ENCODE measurements around the gene TTLL5.
"Not testable (repeated sequence)": the region's sequence is repeated elsewhere in the genome, so short reads cannot be mapped to it uniquely, and the experiment has no call there.

The TTLL5 gene

DNA sequence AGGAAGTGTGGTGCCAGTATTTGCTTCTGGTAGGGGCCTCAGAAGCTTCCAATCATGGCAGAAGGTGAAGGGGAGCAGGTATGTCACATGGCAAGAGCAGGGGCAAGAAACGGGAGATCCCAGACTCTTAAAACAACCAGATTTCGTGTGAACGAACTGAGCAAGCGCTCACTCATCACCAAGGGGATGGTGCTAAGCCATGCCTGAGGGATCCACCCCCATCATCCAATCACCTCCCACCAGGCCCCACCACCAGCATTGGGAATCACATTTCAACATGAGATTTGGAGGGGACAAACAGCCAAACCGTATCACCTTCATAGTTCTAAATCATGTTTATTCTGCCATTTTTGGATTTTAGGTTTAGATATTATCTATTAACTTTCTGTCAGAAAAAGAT is 179.9 kb downstream of the TTLL5 start:
- DNase-seq, result no peak
- no peaks in the 10 kb centered on the region for H3K27me3 ChIP-seq (replicated peaks)
- TF ChIP-seq, protein P1, sequence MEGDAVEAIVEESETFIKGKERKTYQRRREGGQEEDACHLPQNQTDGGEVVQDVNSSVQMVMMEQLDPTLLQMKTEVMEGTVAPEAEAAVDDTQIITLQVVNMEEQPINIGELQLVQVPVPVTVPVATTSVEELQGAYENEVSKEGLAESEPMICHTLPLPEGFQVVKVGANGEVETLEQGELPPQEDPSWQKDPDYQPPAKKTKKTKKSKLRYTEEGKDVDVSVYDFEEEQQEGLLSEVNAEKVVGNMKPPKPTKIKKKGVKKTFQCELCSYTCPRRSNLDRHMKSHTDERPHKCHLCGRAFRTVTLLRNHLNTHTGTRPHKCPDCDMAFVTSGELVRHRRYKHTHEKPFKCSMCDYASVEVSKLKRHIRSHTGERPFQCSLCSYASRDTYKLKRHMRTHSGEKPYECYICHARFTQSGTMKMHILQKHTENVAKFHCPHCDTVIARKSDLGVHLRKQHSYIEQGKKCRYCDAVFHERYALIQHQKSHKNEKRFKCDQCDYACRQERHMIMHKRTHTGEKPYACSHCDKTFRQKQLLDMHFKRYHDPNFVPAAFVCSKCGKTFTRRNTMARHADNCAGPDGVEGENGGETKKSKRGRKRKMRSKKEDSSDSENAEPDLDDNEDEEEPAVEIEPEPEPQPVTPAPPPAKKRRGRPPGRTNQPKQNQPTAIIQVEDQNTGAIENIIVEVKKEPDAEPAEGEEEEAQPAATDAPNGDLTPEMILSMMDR (IDR thresholded peaks at IDR 0.05; ENCODE audit: low read depth, low read length, missing control alignments), result no peak
- H3K4me3 ChIP-seq (ENCODE audit: low read depth, low read length), result no peak overlapping the region
- H3K36me3 ChIP-seq (replicated peaks), result no peaks in the 10 kb centered on the region
- in situ Hi-C loops (cut with HindIII; ENCODE audit: low pct_ligation_motif_present, low sequenced_read_pairs), result no loop called here
- no peak overlapping the region for H3K27ac ChIP-seq

DNA sequence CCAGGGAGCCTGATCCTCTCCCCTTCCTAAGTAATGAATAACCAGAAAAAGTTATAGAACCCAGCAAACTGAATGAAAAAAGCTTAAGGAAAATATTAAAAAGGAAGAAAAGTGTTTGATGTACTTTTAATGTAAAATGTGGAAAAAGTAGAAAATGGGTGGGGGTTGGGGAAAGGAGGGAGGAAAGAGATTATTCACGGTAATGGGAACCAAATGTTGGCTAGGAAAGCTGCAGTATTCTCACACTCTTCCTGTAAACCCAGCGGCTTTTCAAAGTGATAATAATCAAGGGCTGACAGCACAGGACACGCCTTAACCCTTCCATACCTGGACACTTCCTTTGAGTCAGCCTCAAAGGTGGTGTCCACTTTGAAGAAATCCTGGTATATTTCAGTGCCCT is 181.5 kb downstream of the TTLL5 start:
- DNase-seq, result no peak
- no peak overlapping the region for H3K4me3 ChIP-seq (ENCODE audit: low read depth, low read length)
- no peaks in the 10 kb centered on the region for H3K27me3 ChIP-seq (replicated peaks)
- TF ChIP-seq, protein P1 (IDR thresholded peaks at IDR 0.05; ENCODE audit: low read depth, low read length, missing control alignments), result no peak
- H3K27ac ChIP-seq, result no peak overlapping the region
- in situ Hi-C loops (cut with HindIII; ENCODE audit: low pct_ligation_motif_present, low sequenced_read_pairs), result no loop called here
- no peaks in the 10 kb centered on the region for H3K36me3 ChIP-seq (replicated peaks)

DNA sequence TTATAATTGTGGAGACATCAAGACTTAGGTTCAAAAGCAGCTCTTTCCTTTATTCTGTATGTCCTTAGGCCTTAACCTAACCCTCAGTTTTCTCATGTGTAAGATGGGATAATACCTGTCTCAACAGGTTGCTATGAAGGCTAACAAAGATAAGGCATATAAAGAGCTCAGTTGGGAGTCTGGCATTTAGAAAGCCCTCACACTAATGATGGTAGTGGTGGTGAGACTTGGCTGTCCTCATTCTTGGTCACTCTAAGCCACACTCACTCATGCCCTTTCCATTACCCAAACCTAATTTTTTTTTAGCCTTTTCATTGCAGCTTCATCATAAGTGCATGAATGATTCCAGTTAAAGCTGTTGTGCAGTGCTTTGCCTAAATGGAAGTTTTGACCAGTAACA is 183.4 kb downstream of the TTLL5 start:
- DNase-seq, result no peak
- H3K36me3 ChIP-seq (replicated peaks), result no peaks in the 10 kb centered on the region
- TF ChIP-seq, protein P1 (IDR thresholded peaks at IDR 0.05; ENCODE audit: low read depth, low read length, missing control alignments), result no peak
- in situ Hi-C loops (cut with HindIII; ENCODE audit: low pct_ligation_motif_present, low sequenced_read_pairs), result no loop called here
- H3K27ac ChIP-seq, result no peak overlapping the region
- H3K4me3 ChIP-seq (ENCODE audit: low read depth, low read length), result no peak overlapping the region
- no peaks in the 10 kb centered on the region for H3K27me3 ChIP-seq (replicated peaks)

DNA sequence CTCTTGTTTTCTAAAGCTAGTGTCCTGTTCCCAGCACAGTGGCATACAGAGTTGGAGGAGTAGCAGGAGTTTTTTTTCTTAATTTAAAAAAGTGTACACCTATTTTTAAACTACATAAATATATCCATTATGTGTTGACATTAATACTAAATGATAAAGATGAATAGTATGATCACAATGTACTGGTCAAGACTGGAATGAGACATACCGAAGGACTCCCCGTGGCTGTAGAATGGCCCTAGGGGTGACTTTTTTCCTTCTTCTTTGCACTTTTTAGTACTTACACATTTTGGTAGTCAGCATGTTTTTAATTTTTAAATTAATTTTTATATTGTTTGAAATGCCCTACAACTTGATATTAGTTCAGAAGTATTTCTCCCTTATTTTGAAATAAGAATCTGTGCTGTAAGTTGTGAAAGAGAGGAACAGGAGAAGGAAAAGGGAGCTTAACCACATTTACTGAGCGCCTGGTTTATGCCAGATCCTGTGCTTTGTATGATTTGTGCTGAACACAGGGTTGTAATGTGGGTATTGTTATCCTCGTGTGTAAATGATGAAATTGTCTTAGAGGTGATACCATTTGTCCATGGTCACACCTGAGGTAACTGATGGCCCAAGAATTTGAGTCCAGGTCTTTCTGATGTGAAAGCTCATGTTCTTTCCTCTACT is 184.2 kb downstream of the TTLL5 start:
- no peaks in the 10 kb centered on the region for H3K36me3 ChIP-seq (replicated peaks)
- TF ChIP-seq, protein P1 (IDR thresholded peaks at IDR 0.05; ENCODE audit: low read depth, low read length, missing control alignments), result no peak
- no peaks in the 10 kb centered on the region for H3K27me3 ChIP-seq (replicated peaks)
- in situ Hi-C loops (cut with HindIII; ENCODE audit: low pct_ligation_motif_present, low sequenced_read_pairs), result no loop called here
- H3K4me3 ChIP-seq (ENCODE audit: low read depth, low read length), result no peak overlapping the region
- H3K27ac ChIP-seq, result peak overlapping the region; percentile 2
- DNase-seq, result peak; percentile 44

DNA sequence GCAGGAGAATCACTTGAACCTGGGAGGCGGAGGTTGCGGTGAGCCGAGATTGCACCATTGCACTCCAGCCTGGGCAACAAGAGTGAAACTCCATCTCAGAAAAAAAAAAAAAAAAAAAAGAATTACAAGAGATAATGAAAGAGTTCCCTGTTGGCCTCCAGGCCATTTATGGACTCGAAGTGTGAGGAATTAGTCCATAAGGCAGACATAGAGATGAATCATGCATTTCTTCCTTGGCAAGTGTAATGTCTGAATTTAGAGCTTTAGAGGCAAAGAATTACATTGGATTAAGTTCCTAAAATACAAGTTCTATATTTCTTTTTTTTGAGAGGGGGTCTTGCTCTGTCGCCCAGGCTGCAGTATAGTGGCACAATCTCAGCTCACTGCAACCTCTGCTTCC is 185.6 kb downstream of the TTLL5 start:
- H3K27me3 ChIP-seq (replicated peaks); in situ Hi-C loops (cut with HindIII; ENCODE audit: low pct_ligation_motif_present, low sequenced_read_pairs); H3K36me3 ChIP-seq (replicated peaks); H3K4me3 ChIP-seq (ENCODE audit: low read depth, low read length); H3K27ac ChIP-seq; DNase-seq: not testable (repeated sequence)

DNA sequence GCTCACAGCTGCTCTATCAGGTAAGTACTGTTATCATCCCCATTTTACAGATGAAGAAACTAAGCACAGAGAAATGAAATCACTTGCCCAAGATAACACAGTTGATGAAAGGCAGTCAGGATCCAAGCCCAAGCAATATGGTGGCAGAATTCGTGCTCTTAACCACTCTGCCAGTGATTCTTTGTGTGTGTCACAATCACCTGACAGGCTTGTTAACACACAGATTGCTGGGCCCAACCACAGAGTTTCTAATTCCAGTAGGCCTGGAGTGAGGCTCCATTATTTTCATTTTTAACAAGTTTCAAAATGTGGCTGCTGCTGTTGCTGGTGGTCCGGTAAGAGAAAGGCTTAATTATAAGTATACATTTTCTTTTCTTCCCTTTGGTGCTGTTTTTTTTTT is 186.5 kb downstream of the TTLL5 start:
- TF ChIP-seq, protein P1 (IDR thresholded peaks at IDR 0.05; ENCODE audit: low read depth, low read length, missing control alignments), result no peak
- DNase-seq, result no peak

More for the DNA sequence above, 186.5 kb downstream of the TTLL5 start:
- in situ Hi-C loops (cut with HindIII; ENCODE audit: low pct_ligation_motif_present, low sequenced_read_pairs), result no loop called here
- Histone ChIP-seq H3K36me3 (replicated peaks) (no peaks in the 10 kb centered on the region), H3K27me3 (replicated peaks) (no peaks in the 10 kb centered on the region), H3K4me3 (ENCODE audit: low read depth, low read length) (no peak overlapping the region), H3K27ac (no peak overlapping the region)

Measured in brain microvascular endothelial cell (primary cell).